CD4-positive, alpha-beta T cell treated with Interleukin-6 for 4 hours (primary cell): ENCODE measurements around the gene A4GALT.

ENCODE experiments used
- DNase-seq: peaks from one replicate; pipeline ENCODE4 v3.0.0-alpha.2; 2020; ENCODE audit warnings: mixed read lengths

A4GALT gene

DNA sequence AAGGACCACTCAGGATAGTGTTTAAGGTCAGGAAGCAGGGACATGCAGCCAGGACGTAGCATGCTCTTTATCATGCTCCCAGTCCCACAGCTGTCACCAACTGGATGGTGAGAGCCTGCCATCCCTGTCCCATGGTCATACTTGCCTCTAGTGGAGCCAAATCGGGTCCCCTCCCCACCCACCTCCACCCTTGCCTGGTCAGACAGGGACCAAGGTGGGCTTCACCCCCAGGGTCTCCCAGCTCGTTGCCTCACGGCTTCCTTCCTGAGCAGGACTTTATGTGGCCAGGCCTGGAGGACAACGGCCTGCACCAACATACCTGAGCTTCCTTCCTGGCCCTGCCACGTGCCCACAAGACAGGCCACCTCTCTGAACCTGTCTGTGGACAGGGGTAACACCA is 19.8 kb downstream of the A4GALT start:
- no peak for DNase-seq

GRCh38 chr22:42700355-42700754 is 20.3 kb downstream of the A4GALT start:
- no peak for DNase-seq

- no peak for DNase-seq
Measured at GRCh38 chr22:42699976-42700352, 20.7 kb downstream of the A4GALT start.

GRCh38 chr22:42699281-42699975 is 21.2 kb downstream of the A4GALT start:
- DNase-seq, result no peak

- DNase-seq, result no peak
Measured at GRCh38 chr22:42697542-42698013, 23.1 kb downstream of the A4GALT start.

DNA sequence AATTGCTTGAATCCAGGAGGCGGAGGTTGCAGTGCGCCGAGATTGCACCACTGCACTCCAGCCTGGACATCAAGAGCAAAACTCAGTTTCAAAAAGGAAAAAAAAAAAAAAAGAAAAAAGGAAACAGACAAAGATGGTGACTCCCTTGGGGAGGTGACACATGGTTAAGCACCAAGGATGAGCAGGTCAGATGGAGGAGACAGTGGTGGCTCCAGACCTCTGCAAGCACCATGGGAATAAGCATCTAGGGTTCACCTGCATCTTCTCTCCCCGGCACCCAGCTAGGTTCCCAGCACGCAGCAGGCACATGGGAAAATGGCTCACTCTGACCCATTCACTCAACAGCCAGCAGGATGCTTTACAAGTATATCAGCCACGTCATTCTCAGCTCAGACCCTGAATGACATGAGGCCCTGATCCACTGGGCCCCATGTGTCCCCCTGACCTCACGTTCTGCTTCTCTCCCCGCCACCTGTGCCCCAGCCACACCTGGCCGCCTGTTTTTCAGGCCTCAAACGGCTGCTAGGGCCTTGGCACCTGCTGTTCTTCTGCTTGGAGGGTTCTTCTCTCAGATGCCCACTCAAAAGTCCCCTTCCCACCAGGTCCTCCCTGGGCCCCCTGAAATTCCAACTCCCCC is 24.2 kb downstream of the A4GALT start:
- DNase-seq, result no peak

DNA sequence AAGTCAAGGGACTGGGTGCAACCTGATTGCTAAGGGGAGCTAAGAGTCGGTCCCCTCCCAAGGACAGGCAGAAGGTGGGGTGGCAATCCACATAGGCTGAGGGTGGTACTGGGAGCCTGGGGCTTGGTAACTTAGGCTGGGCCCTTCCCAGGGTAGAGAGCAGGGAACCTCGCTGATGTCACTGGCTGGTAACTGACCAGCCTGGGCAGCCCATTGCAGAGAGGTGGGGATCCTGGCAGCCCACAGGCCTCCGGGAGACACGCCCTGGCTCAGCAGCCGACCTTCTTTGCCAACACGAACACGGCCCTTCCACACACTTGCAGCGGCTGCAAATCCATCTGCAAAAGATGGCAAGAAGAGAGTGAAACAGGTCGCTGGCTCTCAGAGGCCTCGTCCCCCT is 25.4 kb downstream of the A4GALT start:
- no peak for DNase-seq

GRCh38 chr22:42693763-42694683 is 26.6 kb downstream of the A4GALT start:
- no peak for DNase-seq

GRCh38 chr22:42693055-42693762 is 27.5 kb downstream of the A4GALT start:
- DNase-seq, result no peak

DNA sequence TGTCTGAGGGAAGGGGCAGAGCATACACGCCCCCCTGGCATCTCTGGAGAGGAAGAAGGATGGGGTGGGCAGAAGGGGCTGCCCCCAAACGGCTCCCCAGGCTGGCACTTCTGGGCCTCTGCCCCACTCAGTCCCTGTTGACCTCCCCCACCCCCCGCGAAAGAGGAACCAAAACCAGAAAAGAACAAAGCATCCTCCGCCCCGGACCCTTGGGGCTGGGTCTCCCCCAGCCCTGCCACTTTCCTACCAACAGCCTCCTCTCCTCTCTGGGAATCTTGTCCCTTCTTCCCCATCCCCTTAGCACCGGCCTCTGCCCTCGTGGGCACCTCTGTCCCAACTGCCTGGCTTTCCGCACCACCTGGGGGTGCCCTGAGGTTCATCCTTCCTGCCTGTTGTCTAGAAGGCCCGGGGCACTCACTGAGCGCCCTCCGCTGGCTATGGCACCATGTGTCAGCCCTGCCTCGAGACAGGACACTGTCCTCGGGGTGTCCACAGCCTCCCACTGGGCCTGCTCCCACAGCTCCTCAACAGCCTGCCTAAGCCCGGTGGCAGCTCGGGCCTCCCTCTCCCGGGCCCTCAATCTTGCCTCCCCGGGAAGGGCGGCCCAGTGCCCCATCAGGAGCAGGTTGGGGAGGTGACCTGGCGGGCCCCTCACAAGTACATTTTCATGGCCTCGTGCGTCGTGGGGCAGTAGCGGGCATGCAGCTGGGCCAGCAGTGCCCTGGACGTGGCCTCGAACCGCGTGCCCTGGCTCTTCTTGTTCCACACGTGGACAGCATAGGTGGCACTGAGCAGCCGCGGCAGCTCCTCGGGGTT is 28.2 kb downstream of the A4GALT start:
- no peak for DNase-seq

DNA sequence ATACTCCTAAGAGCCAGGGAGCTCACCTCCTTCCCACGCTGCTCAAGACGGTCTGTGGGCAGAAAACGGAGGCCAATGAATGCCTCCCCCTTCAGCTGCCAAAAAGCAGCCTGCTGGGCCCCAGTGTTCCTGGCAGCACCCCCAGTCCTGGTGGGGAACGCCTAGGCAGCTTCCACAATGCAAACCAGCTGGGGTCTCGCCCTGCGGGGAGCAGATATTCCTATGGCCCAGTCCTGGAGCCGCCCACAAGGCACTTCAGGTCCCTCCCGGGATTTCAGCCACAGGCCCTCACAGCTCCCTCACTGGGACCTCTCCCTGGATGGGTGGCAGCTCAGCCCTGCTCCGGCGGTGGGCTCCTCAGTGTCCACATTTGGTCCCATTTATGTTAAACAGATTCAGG is 29.2 kb downstream of the A4GALT start:
- no peak for DNase-seq

DNA sequence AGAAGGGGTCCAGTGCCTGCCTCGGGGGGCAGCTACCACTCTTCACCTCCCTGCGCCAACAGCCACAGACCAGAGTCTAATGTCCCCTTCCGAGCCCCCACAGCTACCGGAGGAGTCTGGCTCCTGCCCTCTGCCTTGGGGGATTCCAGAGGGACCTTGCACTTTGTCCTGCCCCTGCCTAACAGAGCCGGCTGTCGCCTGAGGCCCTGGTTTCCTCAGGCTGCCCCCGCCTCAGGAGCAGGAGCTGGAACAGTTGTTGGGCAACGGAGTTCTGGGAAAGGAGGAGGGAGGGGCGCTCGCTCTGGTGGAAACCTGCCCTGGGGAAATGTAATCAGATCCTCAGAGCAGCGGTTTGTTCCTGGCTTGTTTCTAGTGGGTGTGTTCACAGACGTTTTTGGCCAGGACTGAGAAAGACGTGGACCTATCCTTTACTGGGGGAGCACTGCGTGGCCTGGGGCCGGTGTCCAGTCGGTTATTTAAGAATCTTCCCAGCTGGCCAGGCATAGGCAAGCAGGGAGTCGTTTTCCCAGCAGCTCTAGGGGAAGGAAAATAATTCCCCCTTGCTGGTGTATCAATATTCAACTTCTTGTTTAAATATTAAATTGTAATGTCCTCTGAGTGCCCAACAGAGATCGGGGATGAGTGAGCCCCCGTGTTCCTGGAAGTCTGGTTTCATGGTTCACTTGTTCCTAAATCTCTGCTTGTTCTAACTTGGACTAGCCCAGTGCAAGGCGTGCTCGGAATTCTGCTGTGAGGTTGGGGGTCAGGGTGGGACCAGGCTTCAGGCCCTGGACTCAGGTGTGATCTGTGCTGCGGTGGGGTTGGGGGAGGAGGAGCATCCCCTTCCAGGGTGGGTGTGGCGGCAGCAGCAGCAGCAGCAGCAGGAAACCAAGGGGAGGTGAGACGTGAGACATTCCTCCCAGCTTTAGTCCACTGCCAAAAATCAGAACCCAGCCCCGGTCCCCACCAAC is 32.1 kb downstream of the A4GALT start:
- DNase-seq, result no peak

- DNase-seq, result no peak
Measured at GRCh38 chr22:42686756-42687491, 33.7 kb downstream of the A4GALT start.

- no peak for DNase-seq
Measured at GRCh38 chr22:42685941-42686653, 34.6 kb downstream of the A4GALT start.

DNA sequence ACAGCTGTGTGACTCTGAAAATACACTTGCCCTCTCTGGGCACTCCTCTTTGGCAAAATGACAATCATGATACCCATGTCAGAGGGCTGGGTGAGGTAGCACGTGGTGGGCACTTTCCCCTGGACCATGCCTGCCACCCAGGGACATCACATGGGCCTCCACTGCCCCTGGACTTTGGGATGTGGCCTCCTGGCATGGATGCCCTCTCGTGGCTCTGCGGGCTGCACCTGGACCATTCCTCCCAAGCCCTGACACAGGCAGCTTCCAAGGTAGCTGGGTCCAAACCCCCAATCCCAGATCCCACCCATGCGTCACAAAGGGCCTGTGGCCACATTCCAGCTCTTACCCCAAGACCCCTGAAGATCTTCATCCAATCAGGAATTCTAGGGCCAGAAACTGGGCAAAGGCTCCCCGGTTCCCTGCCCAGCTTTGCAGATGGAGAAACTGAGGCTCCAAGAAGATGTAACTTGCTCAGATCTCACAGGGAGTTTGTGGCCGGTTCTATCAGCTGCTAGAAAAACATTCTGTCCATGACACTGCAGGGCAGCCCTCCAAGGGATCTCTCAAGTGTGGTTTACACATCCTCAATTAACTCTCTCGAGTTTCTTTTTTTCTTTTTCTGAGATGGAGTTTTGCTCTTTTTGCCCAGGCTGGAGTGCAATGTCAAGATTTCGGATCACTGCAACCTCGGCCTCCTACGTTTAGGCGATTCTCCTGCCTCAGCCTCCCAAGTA is 36.0 kb downstream of the A4GALT start:
- DNase-seq, result no peak

DNA sequence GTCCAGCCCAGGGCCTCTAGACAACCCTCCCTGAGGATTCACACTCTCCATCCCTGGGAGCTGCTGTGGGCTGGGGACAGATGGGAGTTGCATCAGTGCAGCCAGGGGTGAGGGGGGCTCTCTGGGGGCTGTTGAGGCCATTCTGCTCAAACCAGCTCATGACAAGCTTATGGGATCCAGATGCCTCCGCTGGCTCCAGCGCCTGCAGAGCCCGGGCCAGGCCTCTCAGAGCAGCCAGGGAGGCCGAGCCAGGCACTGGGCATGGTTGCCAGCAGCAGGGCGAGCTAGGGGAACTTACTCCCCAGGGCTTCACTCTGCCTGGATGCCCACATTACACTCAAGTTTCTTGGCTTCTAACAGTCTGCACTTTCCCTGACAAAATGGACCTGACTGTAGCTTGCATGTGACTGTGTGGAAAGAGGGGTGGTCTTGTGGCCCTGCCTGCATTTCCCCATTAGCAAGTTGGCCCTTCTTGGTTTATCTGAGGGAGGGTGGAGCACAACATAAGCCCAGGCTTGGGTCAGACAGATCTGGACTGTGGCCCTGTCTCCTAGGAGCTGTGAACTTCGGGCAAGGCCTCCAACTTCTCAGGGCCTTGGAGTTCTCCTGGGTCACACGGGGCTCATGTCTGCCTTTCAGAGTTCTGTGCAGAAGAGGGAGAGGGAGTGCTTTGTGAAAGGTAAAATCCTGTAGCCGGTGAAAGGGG is 36.9 kb downstream of the A4GALT start:
- no peak for DNase-seq

DNA sequence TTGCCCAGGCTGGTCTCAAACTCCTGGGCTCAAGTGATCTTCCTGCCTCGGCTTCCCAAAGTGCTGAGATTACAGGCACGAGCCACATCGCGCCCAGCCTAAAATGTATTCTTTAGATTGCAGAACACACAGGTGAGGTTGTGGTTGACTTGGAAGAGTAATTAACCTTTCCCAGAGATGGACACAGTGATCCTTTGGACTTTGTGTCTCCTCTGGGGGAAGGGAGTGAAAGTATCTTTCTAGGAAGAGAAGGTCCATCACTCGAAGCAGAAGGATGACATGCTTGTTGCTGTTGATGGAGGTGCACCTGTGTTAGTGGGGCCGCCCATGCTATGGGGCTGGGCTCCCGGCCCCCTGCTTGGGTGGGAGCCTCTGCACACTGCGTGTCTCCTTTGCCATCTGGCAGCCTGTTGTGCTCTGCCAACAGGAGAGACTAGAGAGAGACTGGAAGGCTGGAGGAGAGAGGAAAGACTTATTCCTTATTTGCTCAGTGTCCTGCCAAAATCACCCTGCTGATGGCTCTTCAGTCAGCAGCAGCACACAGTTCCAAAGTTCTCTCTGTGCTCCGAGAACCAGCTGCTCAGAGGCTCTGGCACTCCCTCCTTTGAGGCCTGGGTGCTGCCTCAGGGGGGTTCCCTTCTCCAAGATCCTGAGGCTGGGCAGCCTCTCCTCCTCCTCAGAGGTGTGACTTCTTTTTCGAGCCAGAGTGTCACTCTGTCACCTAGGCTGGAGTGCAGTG is 38.4 kb downstream of the A4GALT start:
- DNase-seq, result no peak
